DMS 273 (cell line): ENCODE results near the gene CEACAM18.
"Not testable (repeated sequence)": the region's sequence is repeated elsewhere in the genome, so short reads cannot be mapped to it uniquely, and the experiment has no call there.

Experiments
- DNase-seq: peaks from one replicate; lab custom pipeline; 2025; ENCODE audit not compliant: unreplicated experiment; lab: John Stamatoyannopoulos, UW

Gene CEACAM18

GRCh38 chr19:51478381-51479234 lies at the start of gene CEACAM18:
Gene CEACAM18 (plus strand): TSS chr19:51478539.
- DNase-seq: no peak

GRCh38 chr19:51430221-51430620 lies 48.1 kb upstream of the CEACAM18 start:
- DNase-seq: no peak

GRCh38 chr19:51431124-51431523 lies 47.2 kb upstream of the CEACAM18 start:
- DNase-seq: no peak

GRCh38 chr19:51433043-51433442 lies 45.3 kb upstream of the CEACAM18 start:
- DNase-seq: no peak

- DNase-seq: no peak
These were observed 43.9 kb upstream of the CEACAM18 start for GRCh38 chr19:51434456-51434855.

GRCh38 chr19:51439021-51439465 lies 39.3 kb upstream of the CEACAM18 start:
- DNase-seq: peak; percentile 19

- no peak for DNase-seq
These were observed 38.3 kb upstream of the CEACAM18 start for GRCh38 chr19:51440052-51440451.

- DNase-seq: no peak
These were observed 37.4 kb upstream of the CEACAM18 start for GRCh38 chr19:51440846-51441409.

GRCh38 chr19:51441410-51442390 lies 36.6 kb upstream of the CEACAM18 start:
- DNase-seq: no peak

- not testable (repeated sequence) for DNase-seq
These were observed 30.8 kb upstream of the CEACAM18 start for GRCh38 chr19:51447510-51447909.

GRCh38 chr19:51448011-51448410 lies 30.3 kb upstream of the CEACAM18 start:
- no peak for DNase-seq

- DNase-seq: no peak
These were observed 29.8 kb upstream of the CEACAM18 start for GRCh38 chr19:51448411-51449016.

- no peak for DNase-seq
These were observed 27.5 kb upstream of the CEACAM18 start for GRCh38 chr19:51450730-51451307.

GRCh38 chr19:51456541-51457290 lies 21.6 kb upstream of the CEACAM18 start:
- DNase-seq: no peak

- DNase-seq: no peak
These were observed 20.9 kb upstream of the CEACAM18 start for GRCh38 chr19:51457351-51458013.

GRCh38 chr19:51458051-51458645 lies 20.2 kb upstream of the CEACAM18 start, which contains the start of gene SIGLEC8:
Gene SIGLEC8 (minus strand): TSS chr19:51458454. CDS start chr19:51458387, 67 bp downstream.
- no peak for DNase-seq

- no peak for DNase-seq
These were observed 19.3 kb upstream of the CEACAM18 start for GRCh38 chr19:51458899-51459505.
